Measurements from ENCODE around the gene BMP6.

Gene BMP6

DNA sequence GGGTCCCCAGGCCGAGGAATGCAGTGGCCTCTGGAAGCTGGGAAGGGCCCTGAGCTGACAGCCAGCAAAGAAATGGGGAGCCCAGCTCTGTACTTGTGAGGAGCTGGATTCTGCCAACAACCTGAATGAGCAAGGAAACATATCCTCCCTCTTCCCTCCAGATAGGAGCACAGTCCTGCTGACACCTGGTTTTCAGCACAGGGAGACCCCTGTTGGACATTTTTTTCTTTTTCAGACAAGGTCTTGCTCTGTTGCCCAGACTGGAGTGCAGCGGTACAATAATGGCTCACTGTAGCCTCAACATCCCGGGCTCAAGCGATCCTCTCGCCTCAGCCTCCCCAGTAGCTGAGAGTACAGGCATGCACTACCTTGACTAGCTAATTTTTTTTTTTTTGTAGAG is 21.5 kb downstream of the BMP6 start:
- no peak for DNase-seq (ENCODE audit: low read depth in 2 of 2)

DNA sequence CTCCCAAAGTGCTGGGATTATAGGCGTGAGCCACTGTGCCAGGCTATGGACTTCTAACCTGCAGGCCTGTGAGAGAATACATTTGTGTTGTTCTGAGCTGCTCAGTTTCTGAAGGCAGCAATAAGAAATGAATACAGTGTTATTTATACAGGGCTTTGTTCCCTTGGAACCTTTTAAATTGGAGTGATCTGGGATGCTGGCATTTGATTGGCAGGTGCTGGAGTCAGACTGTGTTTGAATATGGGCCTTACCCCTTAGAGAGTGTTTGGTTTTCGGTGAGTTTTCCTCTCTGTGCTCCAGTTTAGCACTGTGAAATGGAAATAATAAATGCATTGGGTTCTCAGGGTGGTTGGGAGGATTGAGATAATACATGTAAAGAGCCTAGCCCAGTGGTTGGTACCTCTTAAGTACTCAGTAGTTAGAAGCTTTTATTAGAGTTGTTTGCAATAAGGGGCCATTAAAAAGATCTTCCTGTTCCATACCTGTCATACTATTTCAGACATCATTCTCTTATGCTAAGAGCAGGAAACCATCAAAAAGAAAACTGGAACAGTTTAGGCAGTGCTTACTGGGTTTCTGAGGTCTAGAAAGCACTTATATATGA is 22.1 kb downstream of the BMP6 start:
- no peak for DNase-seq (ENCODE audit: low read depth in 2 of 2)

DNA sequence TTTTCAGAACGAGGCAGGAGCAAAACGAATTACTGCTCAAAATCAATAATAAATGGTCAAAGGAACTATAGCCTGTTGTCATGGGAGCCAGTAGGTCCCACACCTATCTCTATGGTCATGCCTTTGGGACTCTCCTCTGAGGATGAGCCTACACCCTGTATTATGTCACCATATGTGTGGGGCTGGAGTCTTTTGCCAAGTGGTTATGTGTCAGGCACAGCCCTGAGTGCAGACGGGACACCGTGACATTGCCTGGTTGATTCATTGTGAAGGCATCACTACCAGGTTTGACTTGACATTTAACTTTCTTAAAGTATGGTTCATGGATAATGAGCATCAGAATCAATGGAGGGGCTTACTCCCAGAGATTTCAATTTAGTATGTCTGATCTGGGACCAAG is 23.6 kb downstream of the BMP6 start:
- no peak for DNase-seq (ENCODE audit: low read depth in 2 of 2)

DNA sequence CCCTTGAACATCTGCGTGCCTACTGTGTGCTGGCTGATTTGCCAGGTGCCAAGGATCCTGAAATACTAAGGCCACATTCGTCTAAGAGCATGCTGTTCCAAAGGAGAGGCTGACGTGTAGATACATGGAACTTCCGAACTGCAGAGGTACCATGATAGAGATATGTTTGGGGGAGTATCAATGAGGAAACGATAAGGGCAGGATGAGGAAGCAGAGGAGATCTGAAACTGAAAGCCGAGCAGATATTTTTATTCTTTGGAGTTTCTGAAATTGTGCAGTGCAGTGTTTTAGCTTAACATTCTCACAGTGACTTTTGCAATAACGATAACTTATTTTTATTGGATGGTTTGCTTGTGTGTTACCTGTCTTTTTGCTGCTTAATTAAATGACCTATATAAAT is 24.3 kb downstream of the BMP6 start:
- no peak for DNase-seq (ENCODE audit: low read depth in 2 of 2)

DNA sequence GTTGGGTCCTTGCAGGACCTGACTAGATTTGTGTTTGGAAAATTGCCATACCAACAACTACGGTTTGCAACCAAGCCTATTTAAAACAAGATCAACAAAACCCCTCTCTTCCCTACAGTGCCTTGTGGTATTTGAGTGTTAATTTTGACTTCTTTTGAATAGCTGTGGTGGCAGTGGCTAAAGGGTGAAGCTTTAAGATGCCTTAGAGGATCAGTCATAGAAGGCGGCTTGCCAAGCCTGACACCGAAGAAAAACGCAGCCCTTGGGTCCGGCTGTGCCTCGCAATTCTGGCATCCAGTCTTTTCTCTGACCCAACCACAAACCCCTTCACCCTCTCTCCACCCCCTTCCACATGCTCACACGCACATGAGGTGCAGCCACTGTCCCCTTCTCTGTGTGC is 32.6 kb downstream of the BMP6 start:
- no peak for DNase-seq (ENCODE audit: low read depth in 2 of 2)

DNA sequence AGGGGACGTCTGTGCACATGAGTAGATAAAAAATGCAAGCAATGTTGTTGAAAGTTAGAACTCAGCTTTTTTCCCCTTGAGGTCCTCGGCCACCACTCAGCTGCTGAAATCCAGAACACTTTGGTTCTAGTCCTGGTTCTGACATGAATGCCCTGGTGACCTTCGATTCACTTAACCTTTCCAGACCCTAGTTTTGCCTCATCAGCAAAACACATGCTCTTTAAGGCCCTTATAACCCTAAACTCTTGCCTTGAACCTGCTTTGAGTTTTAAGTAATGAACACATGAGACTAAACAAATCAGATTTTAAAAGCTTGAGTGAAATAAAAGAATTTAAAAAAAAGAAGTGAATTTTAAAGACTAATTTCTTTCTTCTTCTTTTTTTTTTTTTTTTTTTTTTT is 33.4 kb downstream of the BMP6 start:
- DNase-seq (ENCODE audit: low read depth in 2 of 2), result no peak

DNA sequence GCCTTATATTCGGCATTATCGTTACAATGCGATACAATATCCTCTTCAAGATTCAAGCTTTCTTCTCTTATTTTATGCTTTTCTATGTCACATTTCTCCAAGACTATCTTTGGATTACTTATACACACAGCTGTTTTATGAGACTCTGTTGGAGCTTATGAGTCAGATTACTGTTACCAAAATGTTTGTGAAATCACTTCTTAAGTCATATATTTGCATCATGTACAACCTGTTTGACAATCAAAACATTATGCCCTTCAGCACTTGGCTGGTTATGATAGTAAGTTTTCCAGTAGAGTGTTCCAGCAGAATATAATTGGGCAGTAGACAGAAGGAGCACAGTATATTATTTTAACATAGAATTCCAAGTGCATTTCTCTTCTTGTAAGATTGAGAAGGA is 35.2 kb downstream of the BMP6 start:
- DNase-seq (ENCODE audit: low read depth in 2 of 2), result no peak

DNA sequence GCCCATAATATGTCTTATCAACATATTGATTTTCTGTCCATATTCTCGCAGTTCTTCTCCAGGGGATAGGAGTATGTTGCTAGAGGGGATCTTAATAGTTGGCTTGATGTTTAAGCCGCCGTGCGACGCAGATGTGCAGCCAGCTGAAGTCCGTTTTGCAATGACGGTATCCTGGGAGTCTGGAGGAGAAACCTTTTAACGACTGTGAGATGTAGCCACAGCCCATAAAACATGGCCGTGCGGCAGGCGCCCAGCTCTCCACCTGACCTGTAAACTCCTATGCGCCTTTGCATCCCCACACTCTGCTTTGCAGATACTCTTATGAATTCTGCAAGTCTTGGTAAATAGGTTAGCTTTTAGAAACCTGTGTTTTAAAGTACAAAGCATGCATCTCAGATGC is 36.9 kb downstream of the BMP6 start:
- no peak for DNase-seq (ENCODE audit: low read depth in 2 of 2)

DNA sequence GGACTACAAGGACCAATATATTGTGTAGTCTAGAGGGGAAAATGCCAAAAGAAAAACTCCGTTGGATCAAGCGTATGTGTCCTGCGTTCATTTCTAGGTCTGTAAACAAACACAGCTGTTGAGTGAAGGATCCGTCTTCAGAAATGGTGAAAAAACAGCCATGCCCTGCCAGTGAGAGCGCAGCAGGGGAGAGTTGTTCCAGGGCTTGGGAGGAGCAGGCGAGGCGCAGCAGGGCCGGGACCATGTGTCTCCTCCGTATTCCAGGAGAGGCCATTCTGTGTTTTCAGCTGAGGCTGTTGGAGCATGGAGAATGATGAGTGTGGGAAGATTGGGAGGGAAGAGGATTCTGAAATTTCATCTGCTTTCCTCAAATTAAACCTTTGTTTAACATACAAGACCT is 38.0 kb downstream of the BMP6 start:
- no peak for DNase-seq (ENCODE audit: low read depth in 2 of 2)

DNA sequence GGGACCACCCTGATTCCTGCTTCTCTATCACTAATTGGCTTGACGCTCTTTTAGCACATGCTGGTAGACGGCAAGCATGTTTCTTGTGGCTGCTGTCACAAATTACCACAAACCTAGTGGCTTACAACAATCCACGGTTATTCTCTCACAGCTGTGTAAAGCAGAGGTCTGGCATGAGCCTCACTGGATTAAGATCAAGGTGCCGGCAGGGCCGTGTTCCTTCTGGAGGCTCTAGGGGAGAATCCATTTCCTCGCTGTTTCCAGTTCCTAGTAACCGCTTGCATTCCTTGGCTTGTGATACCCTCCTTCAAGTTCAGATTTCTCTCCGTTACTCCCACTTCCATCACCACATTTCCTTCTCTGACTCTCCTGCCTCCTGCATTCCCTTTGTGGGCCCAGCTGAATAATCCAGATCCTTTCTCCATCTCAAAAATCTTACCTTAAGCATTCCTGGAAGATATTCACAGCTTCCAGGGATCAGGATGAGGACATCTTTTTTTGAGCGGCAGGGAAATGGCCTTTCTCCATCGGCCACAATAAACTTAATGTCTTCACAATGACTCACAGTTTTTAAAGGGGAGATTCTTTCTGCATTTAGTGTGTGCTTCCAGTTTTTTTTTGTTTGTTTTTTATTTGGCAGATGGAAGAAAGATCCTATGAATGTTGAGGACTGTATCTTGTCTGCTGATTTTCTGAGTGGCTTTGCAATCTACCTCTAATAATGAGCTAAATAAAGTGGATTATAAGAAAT is 39.9 kb downstream of the BMP6 start:
- no peak for DNase-seq (ENCODE audit: low read depth in 2 of 2)

DNA sequence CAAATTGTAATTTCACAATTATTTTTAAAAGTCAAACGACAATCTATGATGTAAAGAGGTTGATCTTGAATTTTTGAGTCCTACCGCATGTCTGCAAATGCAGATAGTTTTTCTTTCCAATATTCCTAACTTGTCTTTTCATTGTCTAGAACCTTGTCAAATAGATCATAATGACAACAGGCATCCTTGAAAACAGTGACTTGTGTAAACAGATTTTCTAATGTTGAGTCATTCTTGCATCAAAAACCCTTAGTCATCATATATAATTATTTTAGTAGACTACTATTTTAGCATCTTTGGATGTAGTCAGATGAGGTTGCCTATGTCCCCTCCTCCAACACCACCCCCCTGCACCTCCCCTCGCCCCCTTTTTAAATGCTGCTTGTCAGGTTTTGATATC is 43.8 kb downstream of the BMP6 start:
- no peak for DNase-seq (ENCODE audit: low read depth in 2 of 2)

DNA sequence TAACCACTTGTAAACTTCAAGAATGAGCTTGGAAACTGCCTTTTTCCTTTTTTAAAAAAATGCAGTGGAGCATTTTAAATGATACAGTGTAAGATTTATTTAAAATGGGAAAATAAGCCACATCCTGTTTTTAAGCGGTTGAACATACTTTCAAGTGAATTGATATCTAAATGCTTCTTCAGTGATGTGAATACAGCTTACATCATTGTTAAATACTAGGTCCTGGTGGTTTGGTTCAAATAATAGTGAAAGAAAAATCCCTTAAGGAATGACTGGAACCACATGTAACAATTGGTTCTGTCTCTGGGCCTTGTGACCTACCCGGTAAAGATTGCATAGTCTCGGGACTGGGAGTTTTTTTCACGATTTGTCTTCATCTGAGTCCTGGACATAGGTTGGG is 44.2 kb downstream of the BMP6 start:
- DNase-seq (ENCODE audit: low read depth in 2 of 2), result no peak

DNA sequence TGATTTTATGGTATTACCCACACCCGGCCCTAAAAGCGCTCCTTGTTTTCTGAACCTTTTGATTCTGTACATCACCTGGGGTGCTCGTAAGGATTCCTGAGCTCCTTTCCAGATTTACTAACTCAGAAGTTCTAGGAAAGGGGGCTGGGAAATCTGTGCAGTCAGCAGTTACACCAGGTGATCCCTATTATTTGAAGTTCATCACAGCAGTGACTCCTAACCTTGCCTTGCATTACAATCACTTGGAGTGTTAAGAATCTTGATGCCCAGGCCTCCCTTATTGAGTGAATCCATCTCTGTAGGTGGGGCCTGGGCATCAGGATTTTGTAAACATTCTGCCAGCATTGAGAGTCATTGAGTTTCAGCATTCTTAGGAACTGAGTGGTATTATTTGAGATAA is 44.7 kb downstream of the BMP6 start:
- no peak for DNase-seq (ENCODE audit: low read depth in 2 of 2)

DNA sequence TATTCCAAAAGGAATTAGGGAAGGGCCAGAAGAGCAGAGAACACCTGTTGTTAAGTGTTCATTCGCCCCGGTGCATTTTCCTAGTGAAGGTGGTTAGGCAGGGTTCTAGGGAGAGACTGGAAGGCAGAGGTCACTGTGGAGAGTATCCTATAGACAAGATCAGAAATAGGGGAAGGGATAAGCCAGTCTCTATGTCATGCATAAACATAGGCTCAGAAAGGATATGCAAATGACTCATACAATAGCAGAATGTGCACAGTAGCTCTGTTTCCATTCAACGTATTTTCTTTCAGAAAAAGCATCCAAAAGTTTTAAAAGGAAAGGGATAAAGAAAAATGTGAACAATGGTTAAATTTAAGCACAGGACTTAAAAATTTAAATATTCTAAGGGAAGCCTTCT is 47.4 kb downstream of the BMP6 start:
- no peak for DNase-seq (ENCODE audit: low read depth in 2 of 2)

DNA sequence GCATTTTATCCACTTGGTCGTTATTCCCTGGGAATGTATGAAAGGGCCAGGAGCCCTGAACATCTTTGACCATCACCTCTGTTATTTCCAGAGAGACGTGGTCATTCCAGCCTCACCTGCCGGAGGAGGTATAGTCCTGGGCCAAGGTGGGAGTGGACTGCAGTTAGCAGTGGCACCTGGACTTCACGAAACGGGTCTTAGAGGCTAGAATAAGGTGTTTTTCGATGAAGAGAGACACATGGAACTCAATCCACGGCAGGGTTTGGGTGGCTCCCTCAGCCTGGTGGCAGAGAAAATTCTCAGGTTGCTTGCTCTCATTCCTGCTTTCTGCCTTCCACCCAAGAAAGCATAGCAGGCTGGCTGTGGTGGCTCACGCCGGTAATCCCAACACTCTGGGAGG is 48.0 kb downstream of the BMP6 start:
- no peak for DNase-seq (ENCODE audit: low read depth in 2 of 2)

DNA sequence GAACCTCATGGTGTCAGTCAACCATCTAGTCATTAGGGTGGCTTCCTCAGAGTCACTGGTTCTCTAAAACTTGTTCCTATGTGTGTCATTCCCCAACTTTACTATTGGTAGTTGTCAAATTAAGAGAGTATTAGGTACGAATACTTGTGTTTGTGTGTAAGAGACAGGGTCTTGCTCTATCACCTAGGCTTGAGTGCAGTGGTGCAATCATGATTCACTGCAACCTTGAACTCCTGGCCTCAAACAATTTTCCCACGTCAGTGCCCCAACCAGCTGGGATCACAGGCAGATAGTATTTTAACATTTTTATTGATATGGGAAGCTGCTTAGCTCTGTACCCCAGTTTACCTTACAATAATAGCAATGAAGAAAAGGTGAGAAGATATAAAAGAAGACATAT is 50.6 kb downstream of the BMP6 start:
- DNase-seq (ENCODE audit: low read depth in 2 of 2), result no peak

DNA sequence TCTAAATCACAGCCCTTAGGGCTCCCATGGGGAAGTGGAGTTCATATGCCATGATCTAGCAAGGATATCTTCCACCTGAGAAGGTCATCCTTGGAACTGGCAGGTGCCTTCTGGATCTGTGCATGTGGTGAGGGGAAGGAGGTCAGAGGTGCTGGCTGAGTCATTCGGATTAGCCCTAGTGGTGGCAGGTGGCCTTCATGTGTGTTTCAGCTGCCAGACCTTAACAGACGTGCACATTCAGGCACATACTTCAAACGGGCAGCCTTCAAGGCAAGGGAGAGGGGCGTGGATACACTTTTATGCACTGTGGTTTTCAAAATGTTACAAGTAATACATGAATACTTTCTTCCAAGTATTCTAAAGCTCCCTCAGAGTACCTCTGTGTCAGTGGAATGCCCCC is 51.2 kb downstream of the BMP6 start:
- DNase-seq (ENCODE audit: low read depth in 2 of 2), result no peak

DNA sequence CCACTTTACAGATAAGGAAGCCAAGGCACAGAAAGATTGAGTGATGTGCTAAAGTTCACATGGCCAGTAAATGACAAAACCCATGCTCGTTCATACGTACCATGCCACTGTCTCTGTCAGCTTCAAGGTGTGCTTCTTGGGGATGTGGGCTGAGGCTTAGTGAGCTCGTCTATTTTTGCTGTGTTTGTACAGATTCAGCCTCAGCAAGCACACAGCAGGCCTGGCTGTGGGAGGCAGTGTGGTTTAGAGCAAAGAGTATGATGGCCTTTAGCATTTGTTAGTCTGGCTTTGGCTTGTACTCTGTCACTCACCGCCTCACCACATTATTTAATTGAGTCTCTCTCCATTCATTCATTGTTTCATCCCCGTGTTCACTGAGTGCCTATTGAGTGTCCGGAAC is 55.3 kb downstream of the BMP6 start:
- no peak for DNase-seq (ENCODE audit: low read depth in 2 of 2)

DNA sequence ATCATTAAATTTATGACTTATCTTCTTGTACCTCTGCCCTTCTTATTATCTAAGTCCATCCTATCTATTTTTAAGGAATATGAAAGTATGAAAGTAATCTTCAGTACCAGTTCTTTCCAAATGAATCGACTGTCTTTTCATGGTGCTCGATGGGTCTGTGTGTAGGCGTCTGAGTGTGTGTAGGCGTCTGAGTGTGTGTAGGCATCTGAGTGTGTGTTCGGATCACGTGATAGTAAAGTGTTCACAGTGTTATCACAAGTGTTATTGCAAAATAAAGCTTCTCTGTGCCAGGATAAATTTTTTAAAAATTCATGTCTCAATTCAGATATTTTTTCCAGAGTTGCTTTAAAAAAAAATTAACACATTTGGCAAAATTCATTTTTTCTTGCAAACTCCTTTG is 58.3 kb downstream of the BMP6 start:
- no peak for DNase-seq (ENCODE audit: low read depth in 2 of 2)

DNA sequence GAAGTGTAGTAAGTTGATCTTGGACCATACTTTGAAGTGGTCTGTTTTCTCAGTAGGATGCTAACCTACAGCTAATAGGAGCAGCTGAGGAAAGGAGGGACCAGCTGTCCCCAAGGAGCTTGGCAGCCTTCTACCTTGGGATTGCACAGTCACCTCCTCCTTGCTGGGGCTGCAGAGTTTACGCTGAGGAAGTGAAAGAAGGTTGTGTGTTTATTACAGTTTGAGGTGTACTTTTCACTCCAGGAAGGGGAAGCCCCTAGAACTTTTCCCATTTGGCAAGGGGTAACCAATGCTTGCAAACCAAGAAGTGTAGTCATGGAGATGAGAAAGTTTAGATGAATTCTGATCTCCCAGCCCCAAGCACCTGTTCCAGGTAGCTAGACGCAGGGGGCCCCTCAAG is 58.8 kb downstream of the BMP6 start:
- no peak for DNase-seq (ENCODE audit: low read depth in 2 of 2)

DNA sequence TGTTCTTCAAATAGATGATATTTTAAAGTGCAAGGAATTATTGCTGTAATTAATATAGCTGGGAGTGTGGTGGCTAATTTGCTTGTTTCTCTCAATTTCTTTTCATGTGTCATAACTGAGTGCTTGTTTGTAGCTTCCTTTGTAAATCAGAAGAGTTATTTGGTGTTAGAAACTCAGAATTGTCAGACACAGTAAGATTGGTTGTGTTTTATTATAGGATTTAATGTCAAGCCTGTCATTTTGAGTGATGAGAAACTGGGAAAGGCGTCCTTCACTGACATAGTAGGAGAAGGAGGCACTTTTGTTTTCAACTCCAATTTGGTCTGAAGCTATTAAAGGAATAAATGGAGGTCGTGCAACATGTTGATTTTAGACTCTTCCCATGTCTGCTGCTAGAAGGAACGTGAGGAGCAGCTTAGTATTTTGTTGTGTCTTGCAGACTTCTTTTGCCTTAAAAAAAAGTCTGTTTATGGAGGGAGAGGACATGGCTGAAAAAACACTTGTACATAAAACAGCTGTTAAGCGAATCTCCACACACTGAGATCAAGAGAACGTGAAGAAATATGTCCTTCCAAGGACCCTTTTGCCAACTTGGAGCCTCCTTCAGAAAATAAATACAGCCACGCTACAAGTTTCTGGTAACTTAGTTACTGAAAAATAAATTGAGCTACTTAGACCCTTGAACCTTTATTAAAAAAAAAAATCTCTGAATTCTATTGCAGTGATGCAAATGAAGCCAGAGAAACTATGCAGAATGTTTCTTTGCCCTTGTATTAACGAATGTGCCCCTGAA is 59.5 kb downstream of the BMP6 start:
- no peak for DNase-seq (ENCODE audit: low read depth in 2 of 2)

DNA sequence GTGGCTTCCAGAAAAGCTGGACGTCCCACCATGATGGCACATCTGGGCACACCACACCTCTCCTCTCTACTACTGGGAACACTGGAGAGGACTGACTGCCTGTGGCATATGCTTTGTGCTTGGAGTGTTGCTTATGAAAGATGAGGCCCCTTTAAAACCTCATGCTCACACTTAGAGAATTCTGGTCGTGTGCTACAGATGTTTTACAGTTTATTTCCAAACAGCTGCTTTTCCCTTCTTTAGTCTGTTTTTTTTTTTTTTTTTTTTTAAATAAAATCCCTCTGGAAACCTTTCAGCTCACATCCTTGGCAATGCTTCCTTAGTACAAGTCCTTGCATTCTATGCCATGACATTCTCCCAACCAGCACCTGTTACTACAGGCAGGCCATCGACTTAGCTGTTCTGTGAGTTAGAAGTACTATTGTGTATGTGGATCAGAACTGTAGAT is 60.3 kb downstream of the BMP6 start:
- DNase-seq (ENCODE audit: low read depth in 2 of 2), result no peak

DNA sequence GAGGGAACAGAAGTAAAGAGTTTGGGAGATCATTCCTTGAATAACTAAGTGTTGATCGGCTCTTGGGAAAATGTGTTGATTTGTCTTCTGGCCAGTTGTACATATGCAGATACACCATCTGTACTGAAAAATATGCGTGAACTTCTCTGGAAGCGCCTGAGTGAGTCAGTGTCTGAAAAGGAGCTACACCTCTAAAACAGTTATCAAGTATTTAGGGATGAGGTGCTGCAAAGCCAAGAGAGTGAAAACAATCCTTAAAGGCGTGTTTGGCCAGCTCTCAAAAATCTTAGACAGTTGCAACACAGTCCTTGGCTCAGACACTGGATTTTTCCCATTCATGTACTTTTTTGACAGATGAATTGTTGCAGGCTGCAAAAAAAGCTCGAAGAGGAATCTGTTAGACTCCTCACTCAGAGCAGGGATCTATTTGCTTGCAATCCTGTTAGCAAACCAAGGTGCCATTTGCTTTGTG is 61.3 kb downstream of the BMP6 start:
- no peak for DNase-seq (ENCODE audit: low read depth in 2 of 2)
